C4-2B (cell line): ENCODE measurements around the gene KCNMA1.

Experiments
- CTCF ChIP-seq: fragments of 450-650 bp; conservative IDR thresholded peaks from 2 replicates; pipeline ENCODE4 v1.5.1; 2017; ENCODE audit warnings: mild to moderate bottlenecking
- ZFX ChIP-seq: fragments of 450-650 bp; IDR thresholded peaks from 2 replicates; pipeline ENCODE4 v1.6.1; 2017

- TF ChIP-seq CTCF (no peak), ZFX (no peak)
Measured at GRCh38 chr10:77350711-77351119, 286.9 kb downstream of the KCNMA1 start.
